Neural cell (in vitro differentiated cells): ENCODE results near the gene VANGL1. TPM values are rescaled to one million over a fixed set of nuclear protein-coding genes. Genes with fewer than 3 reads are reported as not detected.

Experiments
- H2AFZ ChIP-seq: fragments of 200-600, 300-800 bp; sonication (generic), shearing (Covaris generic); 2 replicates; pipeline ENCODE4 v1.6.0; 2014; ENCODE audit warnings: low read depth, mild to moderate bottlenecking, antibody characterized with exemption, low read length, moderate library complexity
- H3F3A ChIP-seq: fragments of 200-600 bp; shearing (Covaris generic); 2 replicates; pipeline ENCODE4 v1.6.1; 2016; ENCODE audit warnings: mild to moderate bottlenecking, moderate library complexity, mixed read lengths, antibody characterized with exemption, low read length; ENCODE audit not compliant: insufficient read depth, poor library complexity, severe bottlenecking
- H3K27ac ChIP-seq: fragments of 200-600, 300-800 bp; sonication (generic), shearing (Covaris generic); 2 replicates; pipeline ENCODE4 v1.5.1; 2014; ENCODE audit warnings: mild to moderate bottlenecking, low read length, moderate library complexity
- H3K27me3 ChIP-seq: fragments of 300-800, 200-600 bp; sonication (generic), shearing (Covaris generic); 2 replicates; pipeline ENCODE4 v1.6.0; 2014; ENCODE audit warnings: mild to moderate bottlenecking, low read depth, low read length, moderate library complexity; ENCODE audit not compliant: insufficient read depth
- H3K36me3 ChIP-seq: fragments of 300-800, 200-600 bp; sonication (generic), shearing (Covaris generic); 2 replicates; pipeline ENCODE4 v1.5.1; 2014; ENCODE audit warnings: mild to moderate bottlenecking, antibody characterized with exemption, low read length, moderate library complexity; ENCODE audit not compliant: insufficient read depth
- H3K4me2 ChIP-seq: fragments of 300-800, 200-600 bp; sonication (generic), shearing (Covaris generic); 2 replicates; pipeline ENCODE4 v1.6.0; 2014; ENCODE audit warnings: mild to moderate bottlenecking, low read length
- H3K4me3 ChIP-seq: fragments of 300-800, 200-600 bp; sonication (generic), shearing (Covaris generic); 2 replicates; pipeline ENCODE4 v1.5.1; 2014; ENCODE audit warnings: mild to moderate bottlenecking, low read length, moderate library complexity
- H3K79me2 ChIP-seq: fragments of 200-600 bp; shearing (Covaris generic); replicated peaks from 2 replicates; pipeline ENCODE4 v1.6.0; 2014; ENCODE audit warnings: mild to moderate bottlenecking, low read length, moderate library complexity; ENCODE audit not compliant: insufficient read depth
- H3K9ac ChIP-seq: fragments of 300-800, 200-600 bp; sonication (generic), shearing (Covaris generic); 2 replicates; pipeline ENCODE4 v1.6.1; 2016; ENCODE audit warnings: mild to moderate bottlenecking, low read length, mixed read lengths
- H3K9me2 ChIP-seq: fragments of 200-600 bp; shearing (Covaris generic); 2 replicates; pipeline ENCODE4 v1.6.1; 2016; ENCODE audit warnings: mild to moderate bottlenecking, low read length, mixed read lengths; ENCODE audit not compliant: insufficient read depth
- H3K9me3 ChIP-seq: fragments of 200-600, 300-800 bp; sonication (generic), shearing (Covaris generic); 2 replicates; pipeline ENCODE4 v1.6.1; 2016; ENCODE audit warnings: mild to moderate bottlenecking, mixed run types, low read length, moderate library complexity, mixed read lengths
- H4K20me1 ChIP-seq: fragments of 200-600 bp; shearing (Covaris generic); 2 replicates; pipeline ENCODE4 v1.6.1; 2016; ENCODE audit warnings: mild to moderate bottlenecking, mixed run types; ENCODE audit not compliant: insufficient read depth
- CTCF ChIP-seq: fragments of 450-650 bp; IDR thresholded peaks from 2 replicates; pipeline ENCODE4 v1.5.1; 2014; ENCODE audit warnings: antibody characterized with exemption, mild to moderate bottlenecking, moderate library complexity; ENCODE audit not compliant: poor library complexity, severe bottlenecking
- EP300 ChIP-seq: fragments of 450-650 bp; conservative IDR thresholded peaks from 2 replicates; pipeline ENCODE4 v1.6.1; 2014; ENCODE audit warnings: antibody characterized with exemption, mild to moderate bottlenecking, moderate library complexity; ENCODE audit not compliant: poor library complexity, severe bottlenecking
- EZH2 ChIP-seq: fragments of 200-600, 300-800 bp; shearing (Covaris generic), sonication (generic); IDR thresholded peaks from 2 replicates; pipeline ENCODE4 v1.6.1; 2014; ENCODE audit warnings: antibody characterized with exemption, low read length, borderline replicate concordance, mild to moderate bottlenecking; ENCODE audit not compliant: insufficient read depth, poor library complexity, severe bottlenecking
- MXI1 ChIP-seq: fragments of 450-650 bp; conservative IDR thresholded peaks from 2 replicates; pipeline ENCODE4 v1.6.1; 2014; ENCODE audit warnings: antibody characterized with exemption, mild to moderate bottlenecking; ENCODE audit not compliant: poor library complexity, severe bottlenecking
- POLR2AphosphoS5 ChIP-seq: IDR thresholded peaks from 2 replicates; pipeline ENCODE4 v1.6.1; 2012
- RAD21 ChIP-seq: fragments of 450-650 bp; conservative IDR thresholded peaks from 2 replicates; pipeline ENCODE4 v1.6.1; 2014; ENCODE audit warnings: antibody characterized with exemption, mild to moderate bottlenecking, moderate library complexity
- REST ChIP-seq: IDR thresholded peaks from 2 replicates; pipeline ENCODE4 v1.6.1; 2012; ENCODE audit warnings: borderline replicate concordance
- SMC3 ChIP-seq: fragments of 450-650 bp; conservative IDR thresholded peaks from 2 replicates; pipeline ENCODE4 v1.6.1; 2014; ENCODE audit warnings: antibody characterized with exemption, mild to moderate bottlenecking, moderate library complexity; ENCODE audit not compliant: poor library complexity
- TAF1 ChIP-seq: IDR thresholded peaks from 2 replicates; pipeline ENCODE4 v1.6.1; 2012; ENCODE audit warnings: low read depth
- polyA plus RNA-seq: library from polyadenylated mRNA; depleted of rRNA; stranded (reverse); fragments of >200 nt; gene quantifications from 2 replicates; pipeline ENCODE4 v1.2.3, GENCODE V29; 2014

VANGL1 gene
- polyA plus RNA-seq, 1 donor from 2014 or later = 0.53 TPM

- Histone ChIP-seq H3K79me2 (no peaks in the 10 kb centered on the region), H3K4me3 (no peak overlapping the region), H4K20me1 (no peaks in the 10 kb centered on the region), H3F3A (no peaks in the 10 kb centered on the region), H3K27me3 (no peaks in the 10 kb centered on the region), H3K9me3 (peaks cover 3% of the 10 kb centered on the region), H3K9me2 (no peaks in the 10 kb centered on the region), H3K4me2 (no peak overlapping the region), H2AFZ (no peak overlapping the region), H3K36me3 (no peaks in the 10 kb centered on the region), H3K9ac (no peak overlapping the region), H3K27ac (no peak overlapping the region)
- no peak for TF ChIP-seq MXI1
- TF ChIP-seq CTCF = no peak
- no peak for TF ChIP-seq EP300
- no peak for TF ChIP-seq SMC3
- no peak for TF ChIP-seq TAF1
- no peak for TF ChIP-seq REST
- TF ChIP-seq RAD21 = no peak
Measured at GRCh38 chr1:115613767-115614166, 28.0 kb upstream of the VANGL1 start.

GRCh38 chr1:115620453-115620852, 21.3 kb upstream of the VANGL1 start:
- Histone ChIP-seq H2AFZ (no peak overlapping the region), H3K79me2 (no peaks in the 10 kb centered on the region), H3K36me3 (no peaks in the 10 kb centered on the region), H3K27ac (no peak overlapping the region), H3K9me3 (no peaks in the 10 kb centered on the region), H3K27me3 (no peaks in the 10 kb centered on the region), H4K20me1 (no peaks in the 10 kb centered on the region), H3F3A (no peaks in the 10 kb centered on the region), H3K4me3 (no peak overlapping the region), H3K9ac (no peak overlapping the region), H3K4me2 (no peak overlapping the region), H3K9me2 (no peaks in the 10 kb centered on the region)
- TF ChIP-seq MXI1 (no peak), SMC3 (no peak), RAD21 (no peak), EP300 (no peak), TAF1 (no peak), POLR2AphosphoS5 (no peak), CTCF (no peak), EZH2 (no peak), REST (no peak)
